ENCODE results near the gene BUD13.
"Not testable (repeated sequence)": the region's sequence is repeated elsewhere in the genome, so short reads cannot be mapped to it uniquely, and the experiment has no call there.

Gene BUD13, protein sequence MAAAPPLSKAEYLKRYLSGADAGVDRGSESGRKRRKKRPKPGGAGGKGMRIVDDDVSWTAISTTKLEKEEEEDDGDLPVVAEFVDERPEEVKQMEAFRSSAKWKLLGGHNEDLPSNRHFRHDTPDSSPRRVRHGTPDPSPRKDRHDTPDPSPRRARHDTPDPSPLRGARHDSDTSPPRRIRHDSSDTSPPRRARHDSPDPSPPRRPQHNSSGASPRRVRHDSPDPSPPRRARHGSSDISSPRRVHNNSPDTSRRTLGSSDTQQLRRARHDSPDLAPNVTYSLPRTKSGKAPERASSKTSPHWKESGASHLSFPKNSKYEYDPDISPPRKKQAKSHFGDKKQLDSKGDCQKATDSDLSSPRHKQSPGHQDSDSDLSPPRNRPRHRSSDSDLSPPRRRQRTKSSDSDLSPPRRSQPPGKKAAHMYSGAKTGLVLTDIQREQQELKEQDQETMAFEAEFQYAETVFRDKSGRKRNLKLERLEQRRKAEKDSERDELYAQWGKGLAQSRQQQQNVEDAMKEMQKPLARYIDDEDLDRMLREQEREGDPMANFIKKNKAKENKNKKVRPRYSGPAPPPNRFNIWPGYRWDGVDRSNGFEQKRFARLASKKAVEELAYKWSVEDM

DNA sequence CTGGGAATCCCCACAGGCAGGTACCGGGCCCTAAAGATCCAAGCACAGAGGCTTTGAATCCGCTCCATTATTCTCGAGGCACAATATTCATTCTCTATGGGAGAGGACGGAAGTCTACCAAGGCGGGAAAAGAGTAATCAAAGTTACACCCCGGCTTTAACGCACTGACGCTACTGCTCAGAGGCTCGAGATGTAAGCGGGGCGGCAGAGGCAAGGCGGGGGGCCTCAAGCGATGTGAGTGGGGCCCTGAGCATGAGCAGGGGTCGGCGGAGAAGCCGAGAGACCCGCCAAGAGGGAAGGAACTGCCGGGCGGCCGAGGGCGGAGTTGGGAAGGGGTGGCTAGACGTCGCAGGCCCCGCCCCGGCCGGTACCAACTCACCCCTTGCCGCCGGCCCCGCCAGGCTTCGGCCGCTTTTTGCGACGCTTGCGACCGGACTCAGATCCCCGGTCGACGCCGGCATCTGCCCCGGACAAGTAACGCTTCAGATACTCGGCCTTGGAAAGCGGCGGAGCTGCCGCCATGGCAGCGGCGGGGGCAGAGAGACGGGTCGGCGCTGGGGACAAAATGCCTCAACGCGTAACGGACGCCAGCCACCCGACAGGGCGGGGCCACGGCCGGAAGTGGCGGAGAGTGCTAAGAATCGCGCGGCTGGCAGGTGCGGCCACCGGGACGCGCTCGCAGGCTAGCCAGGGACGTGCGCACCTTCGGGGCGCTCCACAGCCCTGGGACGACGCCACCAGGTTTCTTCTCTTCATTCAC is at the start of gene BUD13:
Gene BUD13, minus strand, starts transcription at position 545 of the 760 bp plus-strand sequence. Its CDS starts 23 bp downstream, at position 522.
- DNase-seq: peak; percentile 95

DNA sequence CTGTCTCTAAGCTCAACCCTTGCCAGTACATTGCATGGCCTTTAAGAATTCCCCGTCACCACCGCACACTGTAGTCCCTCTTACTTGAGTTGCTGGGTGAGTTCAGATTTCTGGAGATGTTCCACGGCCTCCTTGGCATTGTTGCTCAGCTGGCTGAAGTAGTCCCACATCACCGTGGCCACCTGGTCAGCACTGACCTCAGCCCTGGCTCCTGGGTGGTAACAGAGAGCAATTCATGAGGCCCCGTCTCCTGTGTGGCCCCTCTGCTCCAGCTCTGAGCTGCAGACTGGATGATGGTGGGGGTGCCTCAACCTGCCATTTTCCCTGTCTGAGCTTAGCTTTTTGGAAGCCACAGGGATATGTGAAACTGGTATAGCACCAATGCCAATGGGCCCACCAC is 49.8 kb upstream of the BUD13 start:
- no peak for DNase-seq

DNA sequence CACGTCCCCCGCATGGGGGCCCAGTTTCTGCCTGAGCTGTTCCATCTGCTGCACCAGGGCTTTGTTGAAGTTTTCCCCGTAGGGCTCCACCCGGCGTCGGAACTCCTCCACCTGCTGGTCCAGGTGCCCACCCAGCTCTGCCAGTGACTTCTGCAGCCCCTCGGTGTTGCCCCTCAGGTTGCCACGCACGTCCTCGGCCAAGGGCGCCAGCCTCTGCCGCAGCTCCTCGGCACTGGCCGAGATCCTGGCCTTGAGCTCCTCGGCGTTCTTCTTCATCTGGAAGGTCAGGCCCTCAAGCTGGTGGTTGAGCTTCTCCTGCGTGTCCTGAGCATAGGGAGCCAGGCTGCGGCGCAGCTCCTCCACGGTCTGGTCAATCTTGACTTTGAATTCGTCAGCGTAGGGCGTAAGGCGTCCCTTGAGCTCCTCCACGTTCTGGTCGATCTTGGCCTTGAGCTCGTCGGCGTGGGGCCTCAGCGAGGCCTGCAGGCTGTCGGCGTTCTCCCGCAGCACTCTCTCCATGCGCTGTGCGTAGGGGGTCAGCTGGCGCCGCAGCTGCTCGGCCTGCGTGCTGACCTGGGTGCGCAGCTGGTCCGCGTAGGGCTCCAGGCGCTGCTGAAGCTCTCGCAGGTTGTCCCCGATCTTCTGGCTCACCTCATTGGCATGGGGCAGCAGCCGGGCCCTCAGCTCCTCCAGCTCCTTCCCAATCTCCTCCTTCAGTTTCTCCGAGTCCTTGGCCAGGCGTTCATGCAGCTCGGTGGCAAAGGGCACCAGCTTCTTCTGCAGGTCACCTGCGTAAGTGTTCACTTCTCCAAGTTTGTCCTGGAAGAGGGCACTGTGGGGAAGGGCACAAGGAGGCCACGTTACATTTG is 48.5 kb upstream of the BUD13 start:
- DNase-seq: no peak

DNA sequence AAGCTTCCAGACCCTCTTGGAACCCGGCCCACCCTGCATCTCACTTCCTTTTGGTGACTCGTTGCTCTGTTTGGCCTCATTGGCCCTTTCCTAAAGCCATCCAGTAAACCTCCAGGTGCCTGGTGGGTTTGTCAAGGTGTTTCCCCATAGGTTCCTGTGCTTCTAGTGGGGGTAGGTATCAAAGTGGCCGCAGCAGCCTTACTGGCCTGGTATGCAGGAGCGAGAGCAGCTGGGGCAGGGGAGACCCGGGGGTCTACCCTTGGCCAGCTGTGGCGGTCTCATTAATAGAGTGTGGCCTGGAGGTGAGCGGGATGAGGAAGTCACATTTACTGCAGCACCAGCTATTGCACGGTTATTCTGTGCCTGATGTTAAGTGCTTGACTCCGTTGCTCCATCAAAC is 46.3 kb upstream of the BUD13 start:
- no peak for DNase-seq

DNA sequence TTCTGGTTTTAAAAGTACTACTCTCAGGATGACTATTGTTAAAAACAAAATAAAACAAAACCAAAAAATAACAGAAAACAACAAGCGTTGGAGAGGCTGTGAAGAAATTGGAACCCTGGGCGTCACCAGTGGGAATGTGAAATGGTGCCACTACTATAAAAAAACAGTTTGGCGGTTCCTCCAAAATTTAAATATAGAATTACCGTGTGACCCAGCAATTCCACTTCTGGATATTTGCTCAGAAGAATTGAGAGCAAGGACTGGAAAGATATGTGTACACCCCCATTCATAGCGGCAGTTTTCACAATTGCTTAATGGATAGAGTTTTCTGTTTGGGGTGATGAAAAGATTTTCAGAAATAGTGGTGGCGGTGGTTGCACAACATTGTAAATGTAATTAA is 41.7 kb upstream of the BUD13 start:
- no peak for DNase-seq

DNA sequence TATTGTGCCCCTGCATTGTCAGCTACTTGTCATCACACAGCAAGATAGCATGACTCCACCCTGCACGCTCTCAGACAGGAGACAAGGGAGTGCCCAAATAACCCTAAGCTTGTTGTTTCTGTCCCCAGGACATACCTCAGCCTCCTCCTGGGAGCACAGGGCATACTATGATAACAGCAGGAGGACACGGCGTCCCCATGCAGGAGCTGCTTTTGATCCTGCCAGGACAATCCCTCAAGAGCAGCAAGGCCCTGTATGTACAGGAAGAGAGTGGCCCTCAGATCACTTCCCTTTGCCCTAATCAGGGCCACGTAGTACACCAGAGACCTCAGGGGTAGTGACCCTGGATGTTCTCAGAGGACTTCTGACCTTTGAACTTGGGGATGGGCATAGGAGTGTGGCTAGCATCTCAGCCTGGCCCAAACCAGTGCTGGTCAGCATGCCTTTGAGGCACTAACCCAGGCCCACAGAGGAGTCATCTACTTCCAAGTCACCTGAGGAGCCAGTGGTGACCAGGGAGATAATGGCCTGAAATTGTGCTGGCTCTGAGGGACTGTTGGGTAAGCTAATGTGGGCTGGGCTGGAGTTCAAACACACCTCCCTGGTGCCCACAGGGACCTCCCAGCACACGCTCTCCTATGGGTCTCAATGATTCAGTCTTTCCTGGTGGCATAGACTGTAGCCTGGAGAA is 41.1 kb upstream of the BUD13 start:
- DNase-seq: no peak

DNA sequence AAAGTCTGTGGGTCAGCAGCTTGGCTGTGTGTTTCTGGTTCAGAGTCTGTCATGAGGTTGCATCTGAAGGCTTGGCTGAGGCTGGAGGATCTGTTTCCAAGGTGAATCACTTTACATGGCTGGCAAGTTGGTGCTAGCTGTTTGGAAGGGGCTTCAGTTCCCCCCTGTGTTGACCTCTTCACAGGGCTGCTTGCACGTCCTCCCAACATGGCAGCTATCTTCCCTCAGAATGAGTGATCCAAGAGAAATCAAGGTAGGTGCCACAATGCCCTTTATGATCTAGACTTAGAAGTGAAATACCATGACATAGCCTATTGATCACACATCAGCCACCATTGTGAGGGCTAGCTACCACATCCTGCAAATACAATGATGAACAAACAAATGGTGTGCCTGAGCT is 40.4 kb upstream of the BUD13 start:
- DNase-seq: no peak

DNA sequence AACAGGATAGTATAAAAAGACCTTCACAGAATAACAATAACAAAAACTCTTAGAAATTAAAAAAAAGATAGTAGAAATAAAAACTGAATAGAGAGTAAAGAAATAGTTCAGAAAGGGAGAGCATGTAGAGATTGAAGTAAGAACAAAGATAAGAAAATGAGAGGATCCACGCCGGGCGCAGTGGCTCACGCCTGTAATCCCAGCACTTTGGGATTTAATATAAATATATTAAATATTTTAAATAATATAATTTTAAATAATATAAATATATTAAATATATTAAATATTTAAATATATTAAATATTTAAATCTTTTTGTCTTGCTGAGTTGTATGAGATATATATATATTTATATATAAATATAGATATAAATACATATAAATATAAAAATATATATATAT is 39.3 kb upstream of the BUD13 start:
- DNase-seq: no peak

DNA sequence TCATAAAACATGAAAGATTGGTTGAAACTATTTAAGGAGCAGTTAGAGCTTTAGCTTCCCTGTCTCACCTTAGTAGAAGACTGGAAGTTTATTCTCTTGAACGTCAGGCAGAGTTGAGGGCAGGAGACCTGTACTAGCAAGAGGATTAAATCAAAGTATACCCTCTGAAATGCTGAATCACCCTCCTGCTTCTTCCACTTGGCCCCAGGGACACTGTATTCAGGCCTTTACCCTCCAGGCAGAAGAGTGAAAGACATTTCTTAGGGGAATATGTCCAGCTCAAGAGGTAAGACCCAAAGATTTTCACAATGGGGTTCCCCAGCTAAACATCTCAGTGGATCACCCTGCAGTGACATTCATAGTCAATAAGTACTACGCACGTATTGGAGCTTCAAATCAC is 38.4 kb upstream of the BUD13 start:
- no peak for DNase-seq

DNA sequence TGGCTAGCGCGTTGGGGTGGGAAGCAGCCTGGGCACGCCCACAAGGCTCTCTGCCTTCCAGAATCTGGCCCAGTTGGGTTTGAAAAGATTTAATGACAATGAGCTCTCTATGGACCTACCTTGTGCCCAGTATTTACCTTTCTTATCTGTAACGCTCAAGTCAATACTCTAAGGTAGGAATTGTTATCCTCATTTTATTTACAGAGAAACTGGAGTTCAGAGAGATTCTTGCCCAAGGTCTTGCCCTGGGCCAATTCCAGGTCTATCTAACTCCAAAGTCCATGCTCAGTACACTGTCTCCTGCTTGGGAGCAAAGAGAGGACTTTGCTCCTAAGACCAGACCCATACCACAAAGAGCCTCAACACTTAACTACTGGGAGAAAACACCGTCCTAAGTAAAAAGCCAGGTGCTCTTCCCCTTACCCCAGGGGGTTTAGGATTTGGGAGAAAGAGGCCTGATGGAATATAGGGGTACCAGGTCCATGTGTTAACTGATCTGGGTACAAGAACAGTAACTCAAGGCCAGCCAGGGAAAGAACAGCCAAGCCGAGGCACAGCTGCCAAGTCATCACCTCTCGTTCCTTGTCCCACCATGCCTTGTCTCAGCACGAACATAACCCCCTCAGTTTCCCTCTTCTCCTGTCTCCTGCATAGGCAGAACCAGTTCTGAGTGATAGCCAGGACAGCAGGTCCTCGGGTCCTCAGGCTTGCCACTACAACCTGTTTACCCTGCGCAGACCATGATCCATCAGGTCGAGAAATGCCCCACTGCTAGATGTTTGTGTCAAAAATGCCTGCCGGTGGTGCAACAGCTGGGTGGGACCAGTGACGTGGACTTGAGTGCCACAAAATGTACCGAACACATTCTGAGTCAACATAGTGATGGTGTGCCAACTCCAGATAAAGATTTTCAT is 35.7 kb upstream of the BUD13 start:
- no peak for DNase-seq

DNA sequence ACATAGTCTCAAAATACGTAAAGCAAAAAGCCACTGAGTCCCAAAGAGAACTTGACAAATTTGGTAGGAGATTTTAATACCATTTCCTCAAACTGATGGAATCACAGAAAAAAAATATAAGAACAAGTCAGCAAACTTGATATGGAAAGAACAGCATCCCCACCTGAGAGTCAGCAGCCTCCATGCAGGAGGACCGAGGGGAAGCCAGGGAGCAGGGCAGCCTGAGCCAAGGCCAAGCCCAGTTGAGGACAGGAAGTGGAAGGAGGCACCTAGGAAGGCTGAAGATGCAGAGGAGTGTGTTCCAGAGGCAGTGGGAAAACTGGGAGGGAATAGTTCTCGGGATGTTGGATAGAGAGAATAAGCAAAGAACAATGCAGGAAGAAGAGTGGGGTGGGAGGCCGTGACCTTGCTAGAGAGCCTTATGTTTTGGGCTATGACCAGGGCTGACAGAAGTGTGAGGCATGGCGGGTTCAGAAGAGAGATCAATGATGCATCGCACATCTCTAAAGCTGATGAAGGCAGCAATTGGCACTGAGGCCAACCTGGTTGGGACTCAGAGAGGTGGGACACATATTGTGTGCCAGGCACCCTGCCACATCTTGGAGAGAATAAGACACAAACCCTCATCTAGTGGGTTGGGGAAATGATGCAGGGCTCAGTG is 34.9 kb upstream of the BUD13 start:
- no peak for DNase-seq

DNA sequence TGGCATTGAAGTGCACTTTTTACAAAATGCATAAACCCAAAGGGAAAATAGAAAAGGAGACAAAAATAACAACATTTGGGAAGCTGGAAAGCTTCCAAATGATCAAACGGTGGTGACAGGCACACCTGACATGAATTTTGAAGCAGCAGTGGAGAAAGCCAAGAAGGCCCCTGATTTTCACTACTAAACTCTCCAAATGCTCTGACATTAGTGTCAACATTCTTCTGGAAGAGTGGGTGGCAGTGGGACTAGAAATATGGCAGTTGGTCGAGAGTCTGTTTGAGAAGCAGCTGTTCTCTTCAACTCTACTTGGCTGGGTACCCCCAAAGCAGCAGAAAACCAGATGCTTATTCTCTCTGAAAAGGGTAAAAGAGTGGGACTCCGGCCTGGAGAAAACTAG is 31.2 kb upstream of the BUD13 start:
- DNase-seq: no peak

DNA sequence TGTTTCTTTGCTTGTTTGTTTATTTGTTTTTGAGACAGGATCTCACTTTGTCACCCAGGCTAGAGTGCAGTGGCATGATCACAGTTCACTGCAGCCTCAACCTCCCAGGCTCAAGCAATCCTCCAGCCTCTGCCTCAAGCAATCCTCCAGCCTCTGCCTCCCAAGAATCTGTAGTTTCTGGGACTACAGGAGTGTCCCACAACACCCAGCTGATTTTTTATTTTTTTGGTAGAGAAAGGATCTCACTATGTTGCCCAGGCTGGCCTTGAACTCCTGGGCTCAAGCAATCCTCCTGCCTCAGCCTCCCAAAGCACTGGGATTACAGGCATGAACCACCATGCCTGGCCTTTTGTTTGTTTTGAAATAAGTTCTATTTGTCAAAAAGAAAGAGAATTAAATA is 28.9 kb upstream of the BUD13 start:
- not testable (repeated sequence) for DNase-seq

DNA sequence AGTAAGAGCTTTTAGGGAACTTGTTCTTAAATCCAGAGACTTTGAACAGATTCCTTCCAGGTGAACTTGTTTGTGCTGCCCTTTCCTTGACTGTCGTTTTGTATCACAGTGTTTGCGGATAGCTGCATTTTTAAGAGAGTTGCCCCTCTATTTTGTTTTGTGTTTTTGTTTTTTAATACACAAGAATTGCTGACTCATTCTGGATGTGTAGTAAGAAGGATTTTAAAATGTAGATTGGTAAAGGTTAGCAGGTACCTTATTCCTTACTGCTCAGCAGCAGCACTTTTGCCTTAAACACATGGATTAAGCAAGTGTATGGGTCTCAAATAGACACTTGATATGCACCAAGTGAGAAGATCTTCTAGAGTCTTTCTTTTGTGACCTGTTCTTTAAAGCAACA is 27.8 kb upstream of the BUD13 start:
- DNase-seq: no peak

DNA sequence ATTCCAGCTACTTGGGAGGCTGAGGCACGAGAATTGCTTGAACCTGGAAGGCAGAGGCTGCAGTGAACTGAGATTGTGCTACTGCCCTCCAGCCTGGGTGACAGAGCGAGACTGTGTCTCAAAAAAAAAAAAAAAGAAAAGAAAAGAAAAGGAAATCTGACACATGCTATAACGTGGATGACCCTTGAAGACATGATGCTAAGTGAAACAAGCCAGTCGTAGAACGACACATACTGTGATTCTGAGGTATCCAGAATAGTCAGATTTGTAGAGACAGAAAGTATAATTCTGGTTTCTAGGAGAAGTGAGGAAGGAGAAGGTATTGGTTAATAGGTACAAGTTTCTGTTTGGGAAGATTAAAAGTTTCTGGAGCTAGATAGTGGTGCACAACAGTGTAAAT is 25.6 kb upstream of the BUD13 start:
- no peak for DNase-seq

DNA sequence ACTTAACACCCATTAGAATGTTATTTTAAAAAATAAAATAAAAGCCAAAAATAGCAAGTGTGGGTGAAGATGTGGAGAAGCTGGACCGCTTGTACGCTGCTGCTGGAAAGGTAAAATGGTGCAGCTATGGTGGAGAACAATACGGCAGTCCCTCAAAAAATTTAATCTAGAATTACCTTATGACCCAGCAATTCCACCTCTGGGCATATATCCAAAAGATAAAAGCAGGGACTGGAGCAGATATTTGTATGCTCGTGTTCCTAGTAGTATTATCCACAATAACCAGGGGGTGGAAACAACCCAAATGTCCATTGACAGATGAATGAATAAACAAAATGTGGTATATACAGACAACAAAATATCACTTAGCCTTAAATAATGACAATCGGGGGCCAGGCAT is 25.0 kb upstream of the BUD13 start:
- no peak for DNase-seq

DNA sequence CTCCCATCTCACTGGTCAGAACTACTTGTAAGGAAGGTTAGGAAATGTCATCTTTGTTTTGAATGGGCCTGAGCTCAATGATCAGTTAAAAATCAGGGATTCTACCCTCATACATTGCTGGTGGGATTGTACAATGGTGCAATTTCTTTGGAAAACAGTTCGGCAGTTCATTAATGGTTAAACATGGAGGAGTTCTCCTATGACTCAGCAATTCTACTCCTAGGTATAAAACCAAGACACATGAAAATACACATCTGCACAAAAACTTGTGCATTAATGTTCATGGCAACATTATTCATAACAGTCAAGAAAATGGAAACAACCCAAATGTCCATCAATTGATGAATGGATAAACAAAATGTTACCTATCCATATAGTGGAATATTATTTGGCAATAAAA is 23.8 kb upstream of the BUD13 start:
- no peak for DNase-seq

DNA sequence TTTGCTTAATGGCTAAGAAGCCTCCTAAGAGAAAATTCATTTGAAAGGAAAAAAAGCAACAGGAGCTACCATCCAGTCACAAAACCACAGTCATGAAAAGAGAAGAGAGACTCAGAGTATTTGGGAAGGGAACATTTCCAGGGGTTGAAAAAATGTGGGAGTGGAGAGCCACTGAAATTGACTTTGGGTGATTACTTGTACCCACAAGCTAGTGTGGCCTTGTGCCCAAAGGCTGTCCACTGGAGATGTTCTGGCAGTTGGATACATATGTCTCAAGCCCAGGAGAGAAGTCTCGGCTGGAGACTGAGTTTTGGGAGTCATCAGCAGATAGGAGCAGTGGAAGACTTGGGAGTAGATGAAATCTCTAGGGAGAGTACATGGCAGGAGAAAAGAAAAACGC is 22.1 kb upstream of the BUD13 start:
- DNase-seq: no peak

DNA sequence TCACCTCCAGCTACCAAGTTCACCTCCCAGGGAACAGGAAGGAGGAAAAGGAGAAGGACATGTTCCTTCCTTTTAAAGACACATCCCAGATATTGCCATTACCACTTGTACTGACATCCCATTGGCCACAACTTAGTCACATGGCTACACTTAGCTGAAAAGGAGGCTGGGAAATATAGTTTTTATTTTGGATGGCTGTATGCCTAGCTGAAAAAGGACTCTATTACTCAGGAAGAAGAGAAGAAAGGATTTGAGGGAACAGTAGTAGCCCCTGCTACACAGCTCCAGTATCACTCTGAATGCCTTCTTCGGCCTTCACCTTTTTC is 20.9 kb upstream of the BUD13 start:
- DNase-seq: no peak

DNA sequence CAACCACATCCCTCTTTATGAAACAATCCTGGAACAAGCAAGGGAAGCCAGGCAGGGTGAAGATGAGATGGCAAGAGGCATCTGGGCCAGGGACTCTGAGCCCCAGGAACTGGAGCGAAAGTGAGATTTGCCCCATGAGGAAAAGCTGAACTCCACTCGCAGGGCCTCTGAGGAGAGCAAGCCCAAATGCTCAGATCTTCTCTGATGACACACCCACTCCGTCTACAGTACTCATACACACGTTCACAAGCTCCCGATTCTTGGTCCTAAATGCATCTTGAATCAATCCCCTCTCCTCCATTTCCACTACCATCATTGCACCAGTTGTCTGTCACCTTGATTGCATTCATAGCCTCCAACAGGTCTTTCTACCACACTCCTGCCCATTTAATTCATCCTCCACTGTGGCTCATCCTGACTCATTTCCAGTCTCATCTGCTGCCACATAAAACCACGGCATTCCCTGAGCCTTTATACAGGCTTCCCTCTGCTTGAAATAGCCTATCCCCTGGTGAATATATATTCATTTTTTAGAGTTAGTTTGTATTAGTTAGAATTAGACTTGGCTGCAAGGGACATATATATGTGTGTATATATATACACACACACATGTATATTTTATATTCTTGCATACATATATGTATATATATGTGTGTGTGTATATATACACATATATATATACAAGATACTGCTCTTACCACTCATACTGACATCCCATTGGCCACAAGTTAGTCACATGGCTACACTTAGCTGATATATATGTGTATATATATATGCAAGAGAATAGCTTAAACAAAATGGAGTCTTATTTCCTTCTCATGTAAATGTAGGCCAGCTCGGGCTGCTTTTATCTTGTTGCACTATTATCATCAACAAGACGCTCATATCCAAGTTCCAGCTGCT is 20.3 kb upstream of the BUD13 start:
- no peak for DNase-seq

Data from activated CD4-positive, alpha-beta T cell treated with anti-CD3 and anti-CD28 coated beads, Interleukin-2, amount 50 U/mL, for 1 hour (primary cell).